ENCODE results near the gene MCM8.
"Not testable (repeated sequence)": the region's sequence is repeated elsewhere in the genome, so short reads cannot be mapped to it uniquely, and the experiment has no call there.

MCM8 gene

GRCh38 chr20:6029538-6029937 lies 79.1 kb downstream of the MCM8 start:
- no peak for DNase-seq (ENCODE audit: low spot score)
- ChIA-PET CTCF (interaction anchor here (0.6 kb wide), 1 partner anchor 73 kb away, joined by 6 read pairs; no protein-coding TSS in a partner anchor), POLR2A (ENCODE audit: low non-redundant PET) (no interaction called here)
- no peak for TF ChIP-seq CTCF (conservative IDR thresholded peaks at IDR 0.05; ENCODE audit: low read depth)
- 0 out of 2 replicates have a peak overlapping the region, but pooled peaks have one; percentile 18 for H3K27ac ChIP-seq

- DNase-seq (ENCODE audit: low spot score), result no peak
- H3K27ac ChIP-seq, result no peak overlapping the region
- ChIA-PET CTCF (interaction anchor here (0.6 kb wide), 1 partner anchor 31 kb away, joined by 4 read pairs; no protein-coding TSS in a partner anchor), POLR2A (ENCODE audit: low non-redundant PET) (no interaction called here)
- no peak for TF ChIP-seq CTCF (conservative IDR thresholded peaks at IDR 0.05; ENCODE audit: low read depth)
These were observed 80.1 kb downstream of the MCM8 start for GRCh38 chr20:6030453-6031080.

GRCh38 chr20:6032907-6033306 lies 82.5 kb downstream of the MCM8 start:
- H3K27ac ChIP-seq; DNase-seq (ENCODE audit: low spot score); CTCF ChIA-PET; POLR2A ChIA-PET (ENCODE audit: low non-redundant PET): not testable (repeated sequence)

- DNase-seq (ENCODE audit: low spot score), result no peak
- H3K27ac ChIP-seq, result no peak overlapping the region
- CTCF ChIA-PET, result interaction anchor here (0.5 to 0.8 kb wide), 2 partner anchors 22 to 538 kb away, joined by 3 read pairs; no protein-coding TSS in a partner anchor
- POLR2A ChIA-PET (ENCODE audit: low non-redundant PET), result no interaction called here
- no peak for TF ChIP-seq CTCF (conservative IDR thresholded peaks at IDR 0.05; ENCODE audit: low read depth)
These were observed 83.9 kb downstream of the MCM8 start for GRCh38 chr20:6034134-6034969.

- TF ChIP-seq CTCF (conservative IDR thresholded peaks at IDR 0.05; ENCODE audit: low read depth), result no peak
- no peak overlapping the region for H3K27ac ChIP-seq
- POLR2A ChIA-PET (ENCODE audit: low non-redundant PET), result interaction anchor here (0.6 kb wide), 1 partner anchor 10 kb away, joined by 3 read pairs; no protein-coding TSS in a partner anchor
- CTCF ChIA-PET, result interaction anchor here (0.5 to 0.6 kb wide), 2 partner anchors 44 to 500 kb away, joined by 3 to 6 read pairs; no protein-coding TSS in a partner anchor
- no peak for DNase-seq (ENCODE audit: low spot score)
These were observed 85.8 kb downstream of the MCM8 start for GRCh38 chr20:6036213-6036612.

- ChIA-PET POLR2A (ENCODE audit: low non-redundant PET) (no interaction called here), CTCF (interaction anchor here (0.6 kb wide), 1 partner anchor 447 kb away, joined by 3 read pairs; no protein-coding TSS in a partner anchor)
- no peak for DNase-seq (ENCODE audit: low spot score)
- no peak overlapping the region for H3K27ac ChIP-seq
- TF ChIP-seq CTCF (conservative IDR thresholded peaks at IDR 0.05; ENCODE audit: low read depth), result no peak
These were observed 86.6 kb downstream of the MCM8 start for GRCh38 chr20:6037082-6037481.

Data from RWPE1 (cell line).